Measurements from ENCODE around the gene ACHE.

DNA sequence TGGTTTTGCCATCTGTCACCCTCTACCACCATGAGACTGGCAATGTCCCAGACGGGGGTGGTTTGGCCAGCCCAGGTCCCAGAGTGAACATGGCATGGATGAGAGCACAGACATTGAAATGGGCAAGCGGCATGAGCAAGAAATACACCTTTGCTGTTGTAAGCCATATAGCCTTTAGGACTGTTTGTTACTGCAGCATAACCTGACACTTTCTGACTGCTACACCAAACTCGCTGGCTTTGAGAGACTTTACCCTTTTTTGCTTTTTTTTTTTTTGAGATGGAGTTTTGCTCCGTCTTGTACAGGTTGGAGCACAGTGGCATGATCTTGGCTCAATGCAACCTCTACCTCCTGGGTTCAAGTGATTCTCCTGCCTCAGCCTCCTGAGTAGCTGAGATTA lies 48.5 kb upstream of the ACHE start:
- TF ChIP-seq, protein P1, sequence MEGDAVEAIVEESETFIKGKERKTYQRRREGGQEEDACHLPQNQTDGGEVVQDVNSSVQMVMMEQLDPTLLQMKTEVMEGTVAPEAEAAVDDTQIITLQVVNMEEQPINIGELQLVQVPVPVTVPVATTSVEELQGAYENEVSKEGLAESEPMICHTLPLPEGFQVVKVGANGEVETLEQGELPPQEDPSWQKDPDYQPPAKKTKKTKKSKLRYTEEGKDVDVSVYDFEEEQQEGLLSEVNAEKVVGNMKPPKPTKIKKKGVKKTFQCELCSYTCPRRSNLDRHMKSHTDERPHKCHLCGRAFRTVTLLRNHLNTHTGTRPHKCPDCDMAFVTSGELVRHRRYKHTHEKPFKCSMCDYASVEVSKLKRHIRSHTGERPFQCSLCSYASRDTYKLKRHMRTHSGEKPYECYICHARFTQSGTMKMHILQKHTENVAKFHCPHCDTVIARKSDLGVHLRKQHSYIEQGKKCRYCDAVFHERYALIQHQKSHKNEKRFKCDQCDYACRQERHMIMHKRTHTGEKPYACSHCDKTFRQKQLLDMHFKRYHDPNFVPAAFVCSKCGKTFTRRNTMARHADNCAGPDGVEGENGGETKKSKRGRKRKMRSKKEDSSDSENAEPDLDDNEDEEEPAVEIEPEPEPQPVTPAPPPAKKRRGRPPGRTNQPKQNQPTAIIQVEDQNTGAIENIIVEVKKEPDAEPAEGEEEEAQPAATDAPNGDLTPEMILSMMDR (conservative IDR thresholded peaks at IDR 0.05 in 1 of 2, IDR thresholded peaks at IDR 0.05 in 1 of 2; ENCODE audit: low read depth in 1 of 2, low read length in 2 of 2): no peak
- TF ChIP-seq EZH2 (IDR thresholded peaks at IDR 0.05; ENCODE audit: low read length, missing control alignments): no peak
